HepG2 (cell line): Measurements from ENCODE around the gene HSCB. TPM values are rescaled to one million over a fixed set of nuclear protein-coding genes. Genes with fewer than 3 reads are reported as not detected.

Experiments
- ARID2 ChIP-seq: sonication (generic); formaldehyde crosslinking; IDR thresholded peaks from 2 replicates; pipeline ENCODE4 v1.8.1; 2022; ENCODE audit warnings: mild to moderate bottlenecking, missing genetic modification reagents, borderline replicate concordance
- JUND ChIP-seq: sonication (generic); formaldehyde crosslinking; IDR thresholded peaks from 2 replicates; pipeline ENCODE4 v1.8.0; 2022; ENCODE audit warnings: mild to moderate bottlenecking, missing genetic modification reagents
- KAT7 ChIP-seq: IDR thresholded peaks from 2 replicates; pipeline ENCODE4 v1.6.1; 2018; ENCODE audit warnings: borderline replicate concordance, missing compliant biosample characterization
- PRPF4 ChIP-seq: fragments of 200-400 bp; formaldehyde crosslinking; IDR thresholded peaks from 2 replicates; pipeline ENCODE4 v1.6.1; 2016; ENCODE audit warnings: low read length, low read depth; ENCODE audit not compliant: poor library complexity, severe bottlenecking
- SP5 ChIP-seq: IDR thresholded peaks from 2 replicates; pipeline ENCODE4 v1.6.1; 2016; ENCODE audit warnings: low read depth, borderline replicate concordance
- ZNF205 ChIP-seq: IDR thresholded peaks from 2 replicates; pipeline ENCODE4 v1.6.1; 2018; ENCODE audit warnings: missing biosample characterization, missing genetic modification reagents
- ZNF530 ChIP-seq: sonication (generic); formaldehyde crosslinking; IDR thresholded peaks from 2 replicates; pipeline ENCODE4 v1.5.0; 2020; ENCODE audit warnings: low read depth, mild to moderate bottlenecking, missing genetic modification reagents
- ZNF605 ChIP-seq: sonication (generic); formaldehyde crosslinking; IDR thresholded peaks from 2 replicates; pipeline ENCODE4 v1.8.0; 2022; ENCODE audit warnings: mild to moderate bottlenecking, missing genetic modification reagents
- ZNF674 ChIP-seq: sonication (generic); formaldehyde crosslinking; IDR thresholded peaks from 2 replicates; pipeline ENCODE4 v1.5.0; 2020; ENCODE audit warnings: low read depth, mild to moderate bottlenecking, missing genetic modification reagents
- ZNF839 ChIP-seq: sonication (generic); formaldehyde crosslinking; IDR thresholded peaks from 2 replicates; pipeline ENCODE4 v1.4.0; 2020; ENCODE audit warnings: missing genetic modification reagents, mild to moderate bottlenecking, borderline replicate concordance
- polyA plus RNA-seq, 8 experiments: library from polyadenylated mRNA; depleted of rRNA in 3 of 8; stranded (reverse) in 7 of 8; unstranded in 1 of 8; fragments of >200 nt; fragmentation: Illumina TruSeq in 4 of 8; extraction: Trizol in 4 of 8; gene quantifications; 2 replicates each; pipeline versions ENCODE4 v1.2.1 to v1.2.3, GENCODE V29; 2011 to 2016; ENCODE audit warnings: low read depth in 4 of 8, missing spikeins in 1 of 8, mixed read lengths in 1 of 8; ENCODE audit not compliant: insufficient read depth in 1 of 8
- total RNA-seq, 5 experiments: library from RNA; depleted of rRNA; stranded (reverse); fragments of >200 nt; fragmentation: Illumina TruSeq; extraction: Trizol; gene quantifications; 2 replicates each; pipeline ENCODE4 v1.2.3, GENCODE V29; 2016; ENCODE audit warnings: low read depth in 1 of 5
- TF ChIP-seq, protein P1 (sequence below): sonication (generic); formaldehyde crosslinking; IDR thresholded peaks from 2 replicates; pipeline ENCODE4 v1.4.0; 2020; ENCODE audit warnings: mild to moderate bottlenecking, missing genetic modification reagents
- TF ChIP-seq, protein P2 (sequence below): sonication (generic); formaldehyde crosslinking; IDR thresholded peaks from 2 replicates; pipeline ENCODE4 v1.8.0; 2022; ENCODE audit warnings: mild to moderate bottlenecking, missing genetic modification reagents, moderate library complexity
- TF ChIP-seq, protein P3 (sequence below): sonication (generic); formaldehyde crosslinking; IDR thresholded peaks from 2 replicates; pipeline ENCODE4 v1.4.0; 2020; ENCODE audit warnings: low read depth, missing genetic modification reagents
- TF ChIP-seq, protein P4 (sequence below): sonication (generic); formaldehyde crosslinking; conservative IDR thresholded peaks from 2 replicates; pipeline ENCODE4 v1.4.0; 2020; ENCODE audit warnings: missing genetic modification reagents
- TF ChIP-seq, protein P5 (sequence below): sonication (generic); formaldehyde crosslinking; IDR thresholded peaks from 2 replicates; pipeline ENCODE4 v1.4.0; 2020; ENCODE audit warnings: missing genetic modification reagents
- TF ChIP-seq, protein P6 (sequence below): sonication (generic); formaldehyde crosslinking; conservative IDR thresholded peaks from 2 replicates; pipeline ENCODE4 v1.5.0; 2020; ENCODE audit warnings: missing genetic modification reagents

HSCB gene
- total and polyA plus RNA-seq, 2 of the 13 experiments (the other 11 are each of a cell fraction or from before 2014, with no cell fraction given) = 15.4 to 20.9 TPM

DNA sequence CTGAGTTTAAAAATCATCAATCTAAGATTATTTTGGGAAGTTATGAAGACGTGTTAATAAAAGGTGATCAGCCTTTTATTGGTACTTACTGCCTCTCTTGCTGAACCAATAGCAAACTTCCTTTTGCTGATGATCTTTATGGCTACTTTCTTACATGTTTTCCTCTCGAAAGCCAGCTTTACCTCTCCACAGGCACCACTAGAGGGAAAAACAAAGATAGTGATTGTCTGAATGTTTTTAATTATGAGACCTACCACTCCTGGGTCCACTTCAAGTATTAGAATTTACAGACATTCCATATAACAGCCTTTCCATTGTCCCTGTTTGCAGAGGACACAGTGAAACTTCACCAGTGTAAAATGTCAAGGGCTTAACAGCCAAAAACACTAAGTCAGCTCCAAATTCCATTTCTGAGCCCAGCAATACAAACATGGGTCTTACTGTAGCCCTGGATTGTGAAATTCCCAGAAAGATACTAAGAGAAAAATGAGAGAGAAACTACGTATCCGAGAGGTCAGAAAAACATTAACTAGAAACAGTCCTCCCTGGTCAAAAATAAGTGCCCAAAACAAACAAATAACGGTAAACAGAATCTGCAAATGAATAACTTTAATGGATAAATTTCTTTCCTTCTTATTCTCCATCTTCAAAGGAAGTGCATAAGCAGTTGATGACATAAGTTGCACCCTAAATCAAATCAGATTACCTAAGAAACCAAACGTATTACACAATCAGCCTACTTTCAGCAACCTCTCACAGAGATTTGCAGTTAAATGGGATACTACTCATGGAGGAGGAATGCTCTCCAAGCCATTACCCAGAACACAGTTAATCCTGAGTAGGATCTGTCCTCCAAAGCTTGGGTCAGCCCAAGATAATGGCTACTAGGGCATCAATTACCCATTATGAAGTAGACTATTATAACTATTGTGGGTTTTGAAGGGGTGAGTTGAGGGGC, 29.7 kb upstream of the HSCB start (continued):
- TF ChIP-seq, protein P1, sequence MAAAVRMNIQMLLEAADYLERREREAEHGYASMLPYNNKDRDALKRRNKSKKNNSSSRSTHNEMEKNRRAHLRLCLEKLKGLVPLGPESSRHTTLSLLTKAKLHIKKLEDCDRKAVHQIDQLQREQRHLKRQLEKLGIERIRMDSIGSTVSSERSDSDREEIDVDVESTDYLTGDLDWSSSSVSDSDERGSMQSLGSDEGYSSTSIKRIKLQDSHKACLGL (CRISPR knock-in tag) = no peak
- TF ChIP-seq PRPF4 (no peak), ZNF205 (CRISPR knock-in tag) (no peak), ZNF839 (CRISPR knock-in tag) (no peak), SP5 (CRISPR knock-in tag) (no peak), ZNF674 (CRISPR knock-in tag) (no peak), JUND (no peak), ARID2 (CRISPR knock-in tag) (no peak), KAT7 (CRISPR knock-in tag) (no peak), ZNF605 (CRISPR knock-in tag) (no peak), ZNF530 (no peak)
- TF ChIP-seq, protein P2, sequence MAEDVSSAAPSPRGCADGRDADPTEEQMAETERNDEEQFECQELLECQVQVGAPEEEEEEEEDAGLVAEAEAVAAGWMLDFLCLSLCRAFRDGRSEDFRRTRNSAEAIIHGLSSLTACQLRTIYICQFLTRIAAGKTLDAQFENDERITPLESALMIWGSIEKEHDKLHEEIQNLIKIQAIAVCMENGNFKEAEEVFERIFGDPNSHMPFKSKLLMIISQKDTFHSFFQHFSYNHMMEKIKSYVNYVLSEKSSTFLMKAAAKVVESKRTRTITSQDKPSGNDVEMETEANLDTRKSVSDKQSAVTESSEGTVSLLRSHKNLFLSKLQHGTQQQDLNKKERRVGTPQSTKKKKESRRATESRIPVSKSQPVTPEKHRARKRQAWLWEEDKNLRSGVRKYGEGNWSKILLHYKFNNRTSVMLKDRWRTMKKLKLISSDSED = no peak
- TF ChIP-seq, protein P3, sequence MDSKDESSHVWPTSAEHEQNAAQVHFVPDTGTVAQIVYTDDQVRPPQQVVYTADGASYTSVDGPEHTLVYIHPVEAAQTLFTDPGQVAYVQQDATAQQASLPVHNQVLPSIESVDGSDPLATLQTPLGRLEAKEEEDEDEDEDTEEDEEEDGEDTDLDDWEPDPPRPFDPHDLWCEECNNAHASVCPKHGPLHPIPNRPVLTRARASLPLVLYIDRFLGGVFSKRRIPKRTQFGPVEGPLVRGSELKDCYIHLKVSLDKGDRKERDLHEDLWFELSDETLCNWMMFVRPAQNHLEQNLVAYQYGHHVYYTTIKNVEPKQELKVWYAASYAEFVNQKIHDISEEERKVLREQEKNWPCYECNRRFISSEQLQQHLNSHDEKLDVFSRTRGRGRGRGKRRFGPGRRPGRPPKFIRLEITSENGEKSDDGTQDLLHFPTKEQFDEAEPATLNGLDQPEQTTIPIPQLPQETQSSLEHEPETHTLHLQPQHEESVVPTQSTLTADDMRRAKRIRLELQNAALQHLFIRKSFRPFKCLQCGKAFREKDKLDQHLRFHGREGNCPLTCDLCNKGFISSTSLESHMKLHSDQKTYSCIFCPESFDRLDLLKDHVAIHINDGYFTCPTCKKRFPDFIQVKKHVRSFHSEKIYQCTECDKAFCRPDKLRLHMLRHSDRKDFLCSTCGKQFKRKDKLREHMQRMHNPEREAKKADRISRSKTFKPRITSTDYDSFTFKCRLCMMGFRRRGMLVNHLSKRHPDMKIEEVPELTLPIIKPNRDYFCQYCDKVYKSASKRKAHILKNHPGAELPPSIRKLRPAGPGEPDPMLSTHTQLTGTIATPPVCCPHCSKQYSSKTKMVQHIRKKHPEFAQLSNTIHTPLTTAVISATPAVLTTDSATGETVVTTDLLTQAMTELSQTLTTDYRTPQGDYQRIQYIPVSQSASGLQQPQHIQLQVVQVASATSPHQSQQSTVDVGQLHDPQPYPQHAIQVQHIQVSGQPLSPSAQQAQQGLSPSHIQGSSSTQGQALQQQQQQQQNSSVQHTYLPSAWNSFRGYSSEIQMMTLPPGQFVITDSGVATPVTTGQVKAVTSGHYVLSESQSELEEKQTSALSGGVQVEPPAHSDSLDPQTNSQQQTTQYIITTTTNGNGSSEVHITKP (CRISPR knock-in tag) = peak; percentile 43; the same call in 1 of the 2 replicates
- TF ChIP-seq, protein P4, sequence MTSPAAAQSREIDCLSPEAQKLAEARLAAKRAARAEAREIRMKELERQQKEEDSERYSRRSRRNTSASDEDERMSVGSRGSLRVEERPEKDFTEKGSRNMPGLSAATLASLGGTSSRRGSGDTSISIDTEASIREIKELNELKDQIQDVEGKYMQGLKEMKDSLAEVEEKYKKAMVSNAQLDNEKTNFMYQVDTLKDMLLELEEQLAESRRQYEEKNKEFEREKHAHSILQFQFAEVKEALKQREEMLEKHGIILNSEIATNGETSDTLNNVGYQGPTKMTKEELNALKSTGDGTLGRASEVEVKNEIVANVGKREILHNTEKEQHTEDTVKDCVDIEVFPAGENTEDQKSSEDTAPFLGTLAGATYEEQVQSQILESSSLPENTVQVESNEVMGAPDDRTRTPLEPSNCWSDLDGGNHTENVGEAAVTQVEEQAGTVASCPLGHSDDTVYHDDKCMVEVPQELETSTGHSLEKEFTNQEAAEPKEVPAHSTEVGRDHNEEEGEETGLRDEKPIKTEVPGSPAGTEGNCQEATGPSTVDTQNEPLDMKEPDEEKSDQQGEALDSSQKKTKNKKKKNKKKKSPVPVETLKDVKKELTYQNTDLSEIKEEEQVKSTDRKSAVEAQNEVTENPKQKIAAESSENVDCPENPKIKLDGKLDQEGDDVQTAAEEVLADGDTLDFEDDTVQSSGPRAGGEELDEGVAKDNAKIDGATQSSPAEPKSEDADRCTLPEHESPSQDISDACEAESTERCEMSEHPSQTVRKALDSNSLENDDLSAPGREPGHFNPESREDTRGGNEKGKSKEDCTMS (CRISPR knock-in tag) = no peak
- TF ChIP-seq, protein P5, sequence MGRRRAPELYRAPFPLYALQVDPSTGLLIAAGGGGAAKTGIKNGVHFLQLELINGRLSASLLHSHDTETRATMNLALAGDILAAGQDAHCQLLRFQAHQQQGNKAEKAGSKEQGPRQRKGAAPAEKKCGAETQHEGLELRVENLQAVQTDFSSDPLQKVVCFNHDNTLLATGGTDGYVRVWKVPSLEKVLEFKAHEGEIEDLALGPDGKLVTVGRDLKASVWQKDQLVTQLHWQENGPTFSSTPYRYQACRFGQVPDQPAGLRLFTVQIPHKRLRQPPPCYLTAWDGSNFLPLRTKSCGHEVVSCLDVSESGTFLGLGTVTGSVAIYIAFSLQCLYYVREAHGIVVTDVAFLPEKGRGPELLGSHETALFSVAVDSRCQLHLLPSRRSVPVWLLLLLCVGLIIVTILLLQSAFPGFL (CRISPR knock-in tag) = no peak
- TF ChIP-seq, protein P6, sequence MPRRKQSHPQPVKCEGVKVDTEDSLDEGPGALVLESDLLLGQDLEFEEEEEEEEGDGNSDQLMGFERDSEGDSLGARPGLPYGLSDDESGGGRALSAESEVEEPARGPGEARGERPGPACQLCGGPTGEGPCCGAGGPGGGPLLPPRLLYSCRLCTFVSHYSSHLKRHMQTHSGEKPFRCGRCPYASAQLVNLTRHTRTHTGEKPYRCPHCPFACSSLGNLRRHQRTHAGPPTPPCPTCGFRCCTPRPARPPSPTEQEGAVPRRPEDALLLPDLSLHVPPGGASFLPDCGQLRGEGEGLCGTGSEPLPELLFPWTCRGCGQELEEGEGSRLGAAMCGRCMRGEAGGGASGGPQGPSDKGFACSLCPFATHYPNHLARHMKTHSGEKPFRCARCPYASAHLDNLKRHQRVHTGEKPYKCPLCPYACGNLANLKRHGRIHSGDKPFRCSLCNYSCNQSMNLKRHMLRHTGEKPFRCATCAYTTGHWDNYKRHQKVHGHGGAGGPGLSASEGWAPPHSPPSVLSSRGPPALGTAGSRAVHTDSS (CRISPR knock-in tag) = no peak
